DND-41 (cell line): ENCODE results near the gene PHYHIPL.

Source experiments
- ATAC-seq: fragments of 200-7000 bp; cut with Tn5 transposase; 3 replicates; pipeline ENCODE4 v1.9.1; 2021; ENCODE audit warnings: low read depth; ENCODE audit not compliant: insufficient read depth
- DNase-seq: peaks from one replicate; pipeline ENCODE4 v3.0.0-alpha.2; 2020
- H2AFZ ChIP-seq: 2 replicates; pipeline ENCODE4 v1.6.0; 2012; ENCODE audit warnings: low read depth, low read length
- H3K27ac ChIP-seq: 2 replicates; pipeline ENCODE4 v1.5.1; 2012; ENCODE audit warnings: low read length, inconsistent platforms
- H3K27me3 ChIP-seq: fragments of 200-600 bp; sonication (generic); 2 replicates; pipeline ENCODE4 v1.6.0; 2012; ENCODE audit warnings: low read length, mild to moderate bottlenecking, inconsistent platforms; ENCODE audit not compliant: insufficient read depth, poor library complexity
- H3K36me3 ChIP-seq: 2 replicates; pipeline ENCODE4 v1.5.1; 2012; ENCODE audit warnings: low read length, inconsistent platforms; ENCODE audit not compliant: insufficient read depth
- H3K4me1 ChIP-seq: 2 replicates; pipeline ENCODE4 v1.5.1; 2012; ENCODE audit warnings: mild to moderate bottlenecking, low read length; ENCODE audit not compliant: insufficient read depth
- H3K4me2 ChIP-seq: 2 replicates; pipeline ENCODE4 v1.6.0; 2012; ENCODE audit warnings: mild to moderate bottlenecking, moderate library complexity, low read length, inconsistent platforms; ENCODE audit not compliant: insufficient read depth
- H3K4me3 ChIP-seq, 2 experiments: fragments of 200-600 bp in 1 of 2; shearing (Covaris generic) in 1 of 2; 2 replicates each; pipeline ENCODE4 v1.5.1; 2012 to 2016; ENCODE audit warnings: inconsistent platforms in 2 of 2, low read length in 2 of 2, mild to moderate bottlenecking in 2 of 2, low read depth in 1 of 2, moderate library complexity in 1 of 2
- H3K79me2 ChIP-seq: 2 replicates; pipeline ENCODE4 v1.6.0; 2012; ENCODE audit warnings: low read length, inconsistent platforms; ENCODE audit not compliant: insufficient read depth
- H3K9ac ChIP-seq: 2 replicates; pipeline ENCODE4 v1.6.0; 2012; ENCODE audit warnings: low read depth, mild to moderate bottlenecking, inconsistent platforms, low read length, moderate library complexity
- H3K9me3 ChIP-seq: 2 replicates; pipeline ENCODE4 v1.5.1; 2012; ENCODE audit warnings: low read length, moderate library complexity, mild to moderate bottlenecking, inconsistent platforms; ENCODE audit not compliant: insufficient read depth, severe bottlenecking
- H4K20me1 ChIP-seq: 2 replicates; pipeline ENCODE4 v1.6.0; 2012; ENCODE audit warnings: low read length; ENCODE audit not compliant: insufficient read depth
- EZH2 ChIP-seq: IDR thresholded peaks from 3 replicates; pipeline ENCODE4 v1.6.1; 2012; ENCODE audit warnings: borderline replicate concordance, low read depth, mild to moderate bottlenecking, moderate library complexity, low read length, inconsistent platforms; ENCODE audit not compliant: severe bottlenecking
- TF ChIP-seq, protein P1 (sequence below): IDR thresholded peaks from 2 replicates; pipeline ENCODE4 v1.5.1; 2012; ENCODE audit warnings: borderline replicate concordance, low read length, moderate library complexity, mild to moderate bottlenecking; ENCODE audit not compliant: poor library complexity, severe bottlenecking; ENCODE audit errors: extremely low read depth

The PHYHIPL gene

DNA sequence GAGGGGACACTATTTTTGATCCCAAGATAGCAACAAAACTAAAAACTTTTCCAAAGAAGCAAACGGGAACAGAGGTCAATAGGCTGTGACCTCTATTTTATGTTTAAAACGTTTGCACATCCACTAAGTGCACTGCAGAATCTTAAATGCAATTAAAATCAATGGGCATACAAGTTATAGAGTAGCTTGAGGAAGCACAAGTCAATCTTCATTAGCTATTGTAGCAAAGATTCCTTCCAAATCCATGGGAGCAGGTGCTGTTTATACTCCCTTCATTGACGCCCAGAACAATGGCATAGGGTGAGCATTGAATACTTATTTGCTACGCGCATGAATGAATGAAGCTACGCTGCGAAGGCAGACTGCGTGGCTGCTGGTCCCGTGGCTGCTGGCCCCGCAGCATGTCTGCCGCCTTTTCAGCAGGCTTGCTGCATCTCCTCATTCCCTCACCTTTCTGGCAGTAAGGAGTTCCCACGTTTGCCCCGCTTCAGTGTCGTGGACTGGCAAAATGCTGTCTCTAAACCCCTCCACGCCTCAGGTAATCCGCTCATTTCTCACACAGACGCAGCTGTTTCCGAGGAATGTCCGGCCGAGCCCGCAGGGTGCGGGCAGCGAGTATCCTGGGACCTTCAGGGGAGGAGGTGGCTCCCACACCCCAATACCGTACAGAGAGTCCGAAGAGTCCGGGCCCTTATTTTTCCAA, 754 bp upstream of the PHYHIPL start:
- H2AFZ ChIP-seq = no peak overlapping the region
- H3K9me3 ChIP-seq = no peaks in the 10 kb centered on the region
- no peaks in the 10 kb centered on the region for H4K20me1 ChIP-seq
- no peaks in the 10 kb centered on the region for H3K79me2 ChIP-seq
- no peak overlapping the region for H3K4me3 ChIP-seq
- no peak overlapping the region for H3K9ac ChIP-seq
- no peaks in the 10 kb centered on the region for H3K36me3 ChIP-seq
- ATAC-seq (no peak), DNase-seq (no peak)
- H3K4me1 ChIP-seq = no peaks in the 10 kb centered on the region
- no peaks in the 10 kb centered on the region for H3K27me3 ChIP-seq
- TF ChIP-seq EZH2 = no peak
- TF ChIP-seq, protein P1, sequence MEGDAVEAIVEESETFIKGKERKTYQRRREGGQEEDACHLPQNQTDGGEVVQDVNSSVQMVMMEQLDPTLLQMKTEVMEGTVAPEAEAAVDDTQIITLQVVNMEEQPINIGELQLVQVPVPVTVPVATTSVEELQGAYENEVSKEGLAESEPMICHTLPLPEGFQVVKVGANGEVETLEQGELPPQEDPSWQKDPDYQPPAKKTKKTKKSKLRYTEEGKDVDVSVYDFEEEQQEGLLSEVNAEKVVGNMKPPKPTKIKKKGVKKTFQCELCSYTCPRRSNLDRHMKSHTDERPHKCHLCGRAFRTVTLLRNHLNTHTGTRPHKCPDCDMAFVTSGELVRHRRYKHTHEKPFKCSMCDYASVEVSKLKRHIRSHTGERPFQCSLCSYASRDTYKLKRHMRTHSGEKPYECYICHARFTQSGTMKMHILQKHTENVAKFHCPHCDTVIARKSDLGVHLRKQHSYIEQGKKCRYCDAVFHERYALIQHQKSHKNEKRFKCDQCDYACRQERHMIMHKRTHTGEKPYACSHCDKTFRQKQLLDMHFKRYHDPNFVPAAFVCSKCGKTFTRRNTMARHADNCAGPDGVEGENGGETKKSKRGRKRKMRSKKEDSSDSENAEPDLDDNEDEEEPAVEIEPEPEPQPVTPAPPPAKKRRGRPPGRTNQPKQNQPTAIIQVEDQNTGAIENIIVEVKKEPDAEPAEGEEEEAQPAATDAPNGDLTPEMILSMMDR = no peak
- no peak overlapping the region for H3K4me2 ChIP-seq
- H3K27ac ChIP-seq = no peak overlapping the region

- no peak overlapping the region for H3K4me3 ChIP-seq
These were observed 771 bp downstream of the PHYHIPL start for GRCh38 chr10:59177031-59177797.

DNA sequence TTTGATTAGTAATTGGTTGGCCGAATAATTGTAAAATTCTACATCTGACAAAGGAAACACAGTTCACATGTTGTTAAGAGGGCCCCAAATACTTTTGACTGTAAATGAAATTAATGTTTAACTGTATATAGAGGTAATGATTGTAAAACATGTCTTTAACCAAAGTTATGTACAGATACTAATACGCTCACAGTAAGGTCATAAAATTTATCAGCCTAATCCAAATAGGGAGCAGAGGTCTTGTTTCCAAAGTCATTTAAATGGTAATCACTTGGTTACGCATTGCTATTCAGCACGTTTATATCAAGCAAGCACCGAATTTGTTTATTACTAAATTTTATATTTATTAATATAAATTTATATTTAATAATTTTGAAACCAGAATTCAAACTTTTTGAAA, 1.4 kb downstream of the PHYHIPL start:
- no peaks in the 10 kb centered on the region for H3K4me1 ChIP-seq
- no peaks in the 10 kb centered on the region for H3K79me2 ChIP-seq
- H3K36me3 ChIP-seq = no peaks in the 10 kb centered on the region
- no peaks in the 10 kb centered on the region for H3K27me3 ChIP-seq
- no peak overlapping the region for H2AFZ ChIP-seq
- DNase-seq = no peak
- TF ChIP-seq EZH2 = no peak
- TF ChIP-seq, protein P1 = no peak
- H4K20me1 ChIP-seq = no peaks in the 10 kb centered on the region
- no peak overlapping the region for H3K4me3 ChIP-seq
- no peak overlapping the region for H3K9ac ChIP-seq
- no peak overlapping the region for H3K27ac ChIP-seq
- H3K4me2 ChIP-seq = no peak overlapping the region
- no peaks in the 10 kb centered on the region for H3K9me3 ChIP-seq
- no peak for ATAC-seq

More at GRCh38 chr10:59177031-59177797, 771 bp downstream of the PHYHIPL start:
- no peak for ATAC-seq
- no peaks in the 10 kb centered on the region for H4K20me1 ChIP-seq
- no peak for TF ChIP-seq EZH2
- TF ChIP-seq, protein P1 = no peak
- H3K4me2 ChIP-seq = no peak overlapping the region
- no peak overlapping the region for H3K9ac ChIP-seq
- no peak overlapping the region for H2AFZ ChIP-seq
- H3K4me1 ChIP-seq = no peaks in the 10 kb centered on the region
- no peaks in the 10 kb centered on the region for H3K9me3 ChIP-seq
- no peaks in the 10 kb centered on the region for H3K27me3 ChIP-seq
- H3K36me3 ChIP-seq = no peaks in the 10 kb centered on the region
- no peak overlapping the region for H3K27ac ChIP-seq
- no peak for DNase-seq
- H3K79me2 ChIP-seq = no peaks in the 10 kb centered on the region
